Fibroblast of pulmonary artery (primary cell): ENCODE data around the gene RNF167.

ENCODE experiments used
- DNase-seq: peaks from one replicate; pipeline ENCODE4 v3.0.0-alpha.2; 2010; ENCODE audit warnings: low read depth
- H3K4me3 ChIP-seq: replicated peaks from 2 replicates; pipeline ENCODE4 v1.5.1; 2011; ENCODE audit warnings: low read depth, mild to moderate bottlenecking, control low read depth, low read length, moderate library complexity
- TF ChIP-seq, protein P1 (sequence below): IDR thresholded peaks from 2 replicates; pipeline ENCODE4 v1.5.1; 2011; ENCODE audit warnings: mild to moderate bottlenecking, control low read depth, low read length, inconsistent platforms; ENCODE audit errors: missing control alignments

RNF167 gene

GRCh38 chr17:4969551-4970173, 29.6 kb downstream of the RNF167 start:
- TF ChIP-seq, protein P1, sequence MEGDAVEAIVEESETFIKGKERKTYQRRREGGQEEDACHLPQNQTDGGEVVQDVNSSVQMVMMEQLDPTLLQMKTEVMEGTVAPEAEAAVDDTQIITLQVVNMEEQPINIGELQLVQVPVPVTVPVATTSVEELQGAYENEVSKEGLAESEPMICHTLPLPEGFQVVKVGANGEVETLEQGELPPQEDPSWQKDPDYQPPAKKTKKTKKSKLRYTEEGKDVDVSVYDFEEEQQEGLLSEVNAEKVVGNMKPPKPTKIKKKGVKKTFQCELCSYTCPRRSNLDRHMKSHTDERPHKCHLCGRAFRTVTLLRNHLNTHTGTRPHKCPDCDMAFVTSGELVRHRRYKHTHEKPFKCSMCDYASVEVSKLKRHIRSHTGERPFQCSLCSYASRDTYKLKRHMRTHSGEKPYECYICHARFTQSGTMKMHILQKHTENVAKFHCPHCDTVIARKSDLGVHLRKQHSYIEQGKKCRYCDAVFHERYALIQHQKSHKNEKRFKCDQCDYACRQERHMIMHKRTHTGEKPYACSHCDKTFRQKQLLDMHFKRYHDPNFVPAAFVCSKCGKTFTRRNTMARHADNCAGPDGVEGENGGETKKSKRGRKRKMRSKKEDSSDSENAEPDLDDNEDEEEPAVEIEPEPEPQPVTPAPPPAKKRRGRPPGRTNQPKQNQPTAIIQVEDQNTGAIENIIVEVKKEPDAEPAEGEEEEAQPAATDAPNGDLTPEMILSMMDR, result no peak
- no peak for DNase-seq
- peak overlapping the region; percentile 94 for H3K4me3 ChIP-seq

DNA sequence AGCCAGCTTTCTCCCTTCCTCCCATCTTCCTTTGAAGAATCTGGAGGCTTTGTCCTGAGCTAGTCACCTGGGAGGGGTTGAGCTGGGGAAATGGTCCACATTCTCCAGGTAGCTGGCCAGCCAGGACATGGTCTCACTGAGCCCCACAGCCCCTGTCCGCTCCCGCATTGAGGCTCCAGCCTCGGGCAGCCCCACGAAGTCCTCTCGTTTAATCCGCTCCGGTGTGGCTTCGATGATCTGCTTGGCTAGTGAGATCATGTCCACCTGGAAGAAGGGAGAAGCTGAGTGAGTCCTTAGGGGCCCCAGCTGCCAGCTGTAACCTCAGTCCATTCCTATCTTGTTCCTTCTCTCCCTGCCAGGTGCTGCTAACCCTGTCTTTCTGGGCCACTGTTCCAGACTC, 30.2 kb downstream of the RNF167 start:
- TF ChIP-seq, protein P1, result no peak
- no peak overlapping the region for H3K4me3 ChIP-seq
- DNase-seq, result no peak

GRCh38 chr17:4971826-4972225, 31.8 kb downstream of the RNF167 start:
- TF ChIP-seq, protein P1, result no peak
- no peak for DNase-seq
- H3K4me3 ChIP-seq, result no peak overlapping the region

DNA sequence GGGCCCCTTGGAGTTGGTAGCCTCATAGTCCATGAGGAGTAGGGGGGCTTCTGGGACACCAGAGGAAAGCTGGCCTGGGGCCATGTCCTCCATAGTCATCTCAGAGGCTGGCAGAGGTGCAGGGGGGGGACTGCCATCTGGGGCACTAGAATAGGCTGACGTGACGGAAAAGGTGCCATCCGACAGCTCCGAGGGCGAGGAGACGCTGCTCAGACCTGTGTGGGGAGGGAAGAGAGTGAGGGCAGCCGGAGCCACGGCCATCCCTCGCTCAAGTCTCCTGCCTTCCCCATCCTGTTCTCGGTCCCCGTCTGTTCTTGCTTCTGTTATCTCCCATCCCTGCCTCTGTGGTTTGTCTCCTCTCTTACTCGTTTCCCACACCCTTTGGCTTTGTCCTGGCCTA, 32.3 kb downstream of the RNF167 start:
- TF ChIP-seq, protein P1, result no peak
- no peak for DNase-seq
- no peak overlapping the region for H3K4me3 ChIP-seq

DNA sequence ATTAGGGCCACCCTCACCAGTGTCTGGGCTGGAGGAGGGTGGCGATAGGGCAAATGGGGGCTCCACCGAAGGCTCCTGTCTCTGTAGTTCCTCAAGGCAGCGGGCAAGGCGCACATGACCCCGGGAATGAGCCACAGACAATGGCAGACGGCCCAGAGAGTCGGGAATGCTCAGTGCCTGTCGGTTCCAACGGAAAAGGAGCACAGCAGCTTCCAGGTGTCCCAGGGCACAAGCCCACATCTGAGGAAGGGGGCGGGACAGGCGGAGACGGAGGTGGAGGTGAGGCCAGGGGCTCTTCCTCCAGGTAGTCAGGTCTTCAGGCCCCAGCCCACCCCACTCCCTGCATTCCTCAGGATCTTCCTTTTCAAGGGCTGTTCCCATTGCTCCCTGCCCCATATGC, 32.7 kb downstream of the RNF167 start:
- H3K4me3 ChIP-seq, result no peak overlapping the region
- DNase-seq, result no peak

GRCh38 chr17:4973256-4974114, 33.4 kb downstream of the RNF167 start:
- DNase-seq, result no peak
- TF ChIP-seq, protein P1, result no peak
- no peak overlapping the region for H3K4me3 ChIP-seq

More for the DNA sequence above, 32.7 kb downstream of the RNF167 start:
- TF ChIP-seq, protein P1, result no peak
